Measurements from ENCODE around the gene AJM1.
"Not testable (repeated sequence)": the region's sequence is repeated elsewhere in the genome, so short reads cannot be mapped to it uniquely, and the experiment has no call there.

The AJM1 gene

DNA sequence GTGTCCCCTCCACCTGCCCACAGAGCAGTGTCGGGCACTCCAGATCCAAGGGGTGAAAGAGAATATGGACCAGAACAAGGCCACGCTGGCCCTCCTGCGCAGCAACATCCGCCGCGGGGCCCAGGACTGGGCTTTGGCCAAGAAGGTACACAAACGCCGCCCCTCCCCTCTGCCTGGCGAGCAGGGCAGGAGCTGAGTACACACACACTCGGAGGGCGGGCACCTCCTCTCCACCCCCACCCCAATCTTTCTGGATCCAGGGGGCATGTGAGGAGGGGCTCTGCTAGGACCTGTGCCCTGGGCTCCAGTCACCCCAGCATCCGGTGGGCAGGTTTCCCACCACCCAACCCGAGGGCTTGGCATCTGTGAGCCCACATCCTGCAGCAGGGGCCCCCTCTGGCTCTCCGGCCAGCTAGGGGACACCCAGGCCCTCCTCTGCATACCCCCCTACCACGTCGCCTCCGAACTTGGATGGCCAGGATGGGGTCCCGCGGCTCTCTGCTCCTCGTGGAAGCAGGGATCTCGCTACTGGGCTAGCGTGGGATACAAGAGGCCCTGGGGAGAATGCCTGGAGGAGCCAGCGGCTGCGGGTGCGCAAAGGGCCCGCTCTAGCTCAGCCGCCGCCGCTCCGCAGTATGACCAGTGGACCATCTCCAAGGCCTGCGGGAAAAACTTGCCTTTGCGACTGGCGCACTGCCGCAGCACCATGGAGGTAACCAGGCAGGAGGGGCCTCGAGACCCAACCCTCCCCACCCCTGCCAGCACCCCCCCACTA, 43.0 kb upstream of the AJM1 start:
- H3K4me3 ChIP-seq (replicated peaks; ENCODE audit: low read depth, low read length): no peak overlapping the region
- no peak for DNase-seq (ENCODE audit: low read depth)
- TF ChIP-seq, protein P1, sequence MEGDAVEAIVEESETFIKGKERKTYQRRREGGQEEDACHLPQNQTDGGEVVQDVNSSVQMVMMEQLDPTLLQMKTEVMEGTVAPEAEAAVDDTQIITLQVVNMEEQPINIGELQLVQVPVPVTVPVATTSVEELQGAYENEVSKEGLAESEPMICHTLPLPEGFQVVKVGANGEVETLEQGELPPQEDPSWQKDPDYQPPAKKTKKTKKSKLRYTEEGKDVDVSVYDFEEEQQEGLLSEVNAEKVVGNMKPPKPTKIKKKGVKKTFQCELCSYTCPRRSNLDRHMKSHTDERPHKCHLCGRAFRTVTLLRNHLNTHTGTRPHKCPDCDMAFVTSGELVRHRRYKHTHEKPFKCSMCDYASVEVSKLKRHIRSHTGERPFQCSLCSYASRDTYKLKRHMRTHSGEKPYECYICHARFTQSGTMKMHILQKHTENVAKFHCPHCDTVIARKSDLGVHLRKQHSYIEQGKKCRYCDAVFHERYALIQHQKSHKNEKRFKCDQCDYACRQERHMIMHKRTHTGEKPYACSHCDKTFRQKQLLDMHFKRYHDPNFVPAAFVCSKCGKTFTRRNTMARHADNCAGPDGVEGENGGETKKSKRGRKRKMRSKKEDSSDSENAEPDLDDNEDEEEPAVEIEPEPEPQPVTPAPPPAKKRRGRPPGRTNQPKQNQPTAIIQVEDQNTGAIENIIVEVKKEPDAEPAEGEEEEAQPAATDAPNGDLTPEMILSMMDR (IDR thresholded peaks at IDR 0.05; ENCODE audit: low read length, missing control alignments): no peak

GRCh38 chr9:136799854-136800657, 42.2 kb upstream of the AJM1 start:
- TF ChIP-seq, protein P1 (IDR thresholded peaks at IDR 0.05; ENCODE audit: low read length, missing control alignments): no peak
- peak; percentile 50 for DNase-seq (ENCODE audit: low read depth)
- H3K4me3 ChIP-seq (replicated peaks; ENCODE audit: low read depth, low read length): peak overlapping the region; percentile 32

DNA sequence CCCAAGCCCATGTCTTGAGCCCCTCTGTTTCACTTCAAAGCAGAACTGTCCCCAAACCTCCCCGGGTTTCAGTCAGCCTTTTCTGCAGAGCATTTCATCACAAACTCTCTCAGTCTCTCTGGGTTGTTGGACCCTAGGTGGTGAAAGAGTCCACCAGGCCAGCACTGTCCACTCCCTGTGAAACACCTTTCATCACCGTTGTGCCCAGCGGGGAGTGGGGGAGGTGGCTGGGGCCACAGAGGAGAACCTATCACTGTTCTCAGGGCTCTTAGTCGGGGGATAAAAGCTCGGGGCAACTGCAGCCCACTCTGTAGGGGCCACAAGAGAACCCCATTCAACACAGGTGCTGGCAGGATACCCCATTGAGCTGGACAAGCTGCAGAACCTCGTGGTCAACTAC, 40.0 kb upstream of the AJM1 start:
- TF ChIP-seq, protein P1 (IDR thresholded peaks at IDR 0.05; ENCODE audit: low read length, missing control alignments): no peak
- no peak for DNase-seq (ENCODE audit: low read depth)
- H3K4me3 ChIP-seq (replicated peaks; ENCODE audit: low read depth, low read length): no peak overlapping the region

GRCh38 chr9:136803009-136803550, 39.2 kb upstream of the AJM1 start:
- not testable (repeated sequence) for DNase-seq (ENCODE audit: low read depth); H3K4me3 ChIP-seq (replicated peaks; ENCODE audit: low read depth, low read length)

GRCh38 chr9:136803551-136804508, 38.4 kb upstream of the AJM1 start:
- DNase-seq (ENCODE audit: low read depth): no peak
- TF ChIP-seq, protein P1 (IDR thresholded peaks at IDR 0.05; ENCODE audit: low read length, missing control alignments): no peak
- no peak overlapping the region for H3K4me3 ChIP-seq (replicated peaks; ENCODE audit: low read depth, low read length)

DNA sequence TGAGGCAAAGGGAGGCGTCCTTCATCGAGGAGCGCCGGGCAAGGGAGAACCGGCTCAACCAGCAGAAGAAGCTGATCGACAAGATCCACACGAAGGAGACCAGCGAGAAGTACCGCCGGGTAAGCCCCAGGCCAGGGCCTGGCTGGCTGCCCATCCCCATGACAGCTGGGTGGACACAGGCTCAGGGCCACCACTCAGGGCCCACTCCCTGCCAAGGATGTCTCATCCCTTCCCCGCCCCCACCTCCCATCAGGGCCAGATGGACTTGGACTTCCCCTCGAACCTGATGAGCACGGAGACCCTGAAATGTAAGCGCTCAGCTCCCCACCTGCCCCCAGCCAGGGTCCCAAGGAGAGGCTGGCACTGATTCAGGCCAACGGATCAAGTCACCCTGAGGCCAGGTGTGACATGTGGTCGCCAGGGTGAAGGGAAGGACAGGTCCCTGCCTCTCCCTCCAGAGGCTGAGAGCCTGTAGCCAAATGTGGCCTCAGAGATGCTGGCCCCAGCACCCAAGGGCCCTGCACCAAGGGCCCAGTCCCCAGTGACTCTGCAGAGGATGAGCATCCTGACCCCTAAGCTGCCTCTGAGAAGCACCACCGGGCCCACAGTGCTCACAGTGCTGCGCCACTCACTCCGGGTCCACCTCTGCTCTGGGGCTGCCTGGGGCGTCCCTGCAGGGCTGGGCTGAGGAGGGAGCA, 37.6 kb upstream of the AJM1 start:
- H3K4me3 ChIP-seq (replicated peaks; ENCODE audit: low read depth, low read length): no peak overlapping the region
- TF ChIP-seq, protein P1 (IDR thresholded peaks at IDR 0.05; ENCODE audit: low read length, missing control alignments): no peak
- DNase-seq (ENCODE audit: low read depth): no peak

Data from fibroblast of pulmonary artery (primary cell).